ENCODE results near the gene CDC14B.

GRCh38 chr9:96487029-96487396 is 132.6 kb downstream of the CDC14B start:
- TF ChIP-seq CTCF (IDR thresholded peaks at IDR 0.05) (no peak), POLR2AphosphoS5 (IDR thresholded peaks at IDR 0.05) (no peak), EP300 (IDR thresholded peaks at IDR 0.05) (no peak), POLR2A (IDR thresholded peaks at IDR 0.05) (no peak)
